HUES64 (cell line): ENCODE data around the gene PBX3.

Experiments
- H3K27ac ChIP-seq: 2 replicates; pipeline ENCODE4 v1.7.0; 2013; ENCODE audit warnings: low read depth, low read length, inconsistent platforms
- H3K27me3 ChIP-seq: 2 replicates; pipeline ENCODE4 v1.6.1; 2013; ENCODE audit warnings: mild to moderate bottlenecking, low read length; ENCODE audit not compliant: insufficient read depth
- H3K36me3 ChIP-seq: 2 replicates; pipeline ENCODE4 v1.6.1; 2013; ENCODE audit warnings: mild to moderate bottlenecking, low read length; ENCODE audit not compliant: insufficient read depth
- H3K4me1 ChIP-seq: 2 replicates; pipeline ENCODE4 v1.6.1; 2013; ENCODE audit warnings: mild to moderate bottlenecking, low read length, moderate library complexity; ENCODE audit not compliant: insufficient read depth
- H3K4me3 ChIP-seq: 2 replicates; pipeline ENCODE4 v1.5.1; 2013; ENCODE audit warnings: mild to moderate bottlenecking, low read length, moderate library complexity
- H3K9ac ChIP-seq: 2 replicates; pipeline ENCODE4 v1.6.1; 2013; ENCODE audit warnings: mild to moderate bottlenecking, low read depth, low read length
- H3K9me3 ChIP-seq: 2 replicates; pipeline ENCODE4 v1.6.1; 2013; ENCODE audit warnings: low read depth, low read length; ENCODE audit not compliant: insufficient read depth
- WGBS: fragments of 150-250, 120-280 bp; methylation state at CpG from one replicate; pipeline ENCODE4 v1.1.7; 2013; ENCODE audit warnings: missing lambda C conversion rate; 5-methylcytosine and 5-hydroxymethylcytosine counted together

The PBX3 gene

GRCh38 chr9:125989524-125990180 lies 242.5 kb downstream of the PBX3 start:
- Histone ChIP-seq H3K27me3 (no peaks in the 10 kb centered on the region), H3K9ac (no peak overlapping the region), H3K27ac (no peak overlapping the region), H3K4me1 (no peaks in the 10 kb centered on the region), H3K36me3 (no peaks in the 10 kb centered on the region), H3K4me3 (no peak overlapping the region), H3K9me3 (no peaks in the 10 kb centered on the region)
- 92% methylated on average over 12 of the region's 12 CpGs for WGBS

- Histone ChIP-seq H3K4me3 (no peak overlapping the region), H3K27ac (no peak overlapping the region), H3K4me1 (no peaks in the 10 kb centered on the region), H3K36me3 (no peaks in the 10 kb centered on the region), H3K27me3 (no peaks in the 10 kb centered on the region), H3K9ac (no peak overlapping the region), H3K9me3 (no peaks in the 10 kb centered on the region)
- 95% methylated on average over 16 of the region's 16 CpGs for WGBS
These were observed 243.1 kb downstream of the PBX3 start for GRCh38 chr9:125990186-125990792.

- Histone ChIP-seq H3K4me1 (no peaks in the 10 kb centered on the region), H3K4me3 (no peak overlapping the region), H3K27ac (no peak overlapping the region), H3K9ac (no peak overlapping the region), H3K9me3 (no peaks in the 10 kb centered on the region), H3K27me3 (no peaks in the 10 kb centered on the region), H3K36me3 (no peaks in the 10 kb centered on the region)
- 84% methylated on average over 12 of the region's 12 CpGs for WGBS
These were observed 243.6 kb downstream of the PBX3 start for GRCh38 chr9:125990793-125991220.

- Histone ChIP-seq H3K9ac (no peak overlapping the region), H3K9me3 (no peaks in the 10 kb centered on the region), H3K27me3 (no peaks in the 10 kb centered on the region), H3K4me3 (no peak overlapping the region), H3K36me3 (no peaks in the 10 kb centered on the region), H3K4me1 (no peaks in the 10 kb centered on the region), H3K27ac (no peak overlapping the region)
- 91% methylated on average over 11 of the region's 11 CpGs for WGBS
These were observed 244.8 kb downstream of the PBX3 start for GRCh38 chr9:125991886-125992529.

- Histone ChIP-seq H3K9ac (no peak overlapping the region), H3K4me3 (no peak overlapping the region), H3K36me3 (no peaks in the 10 kb centered on the region), H3K27me3 (no peaks in the 10 kb centered on the region), H3K4me1 (no peaks in the 10 kb centered on the region), H3K9me3 (no peaks in the 10 kb centered on the region), H3K27ac (no peak overlapping the region)
- WGBS: 87% methylated on average over 8 of the region's 8 CpGs
These were observed 245.4 kb downstream of the PBX3 start for GRCh38 chr9:125992557-125992956.

- WGBS: 94% methylated on average over 15 of the region's 15 CpGs
- H3K9ac ChIP-seq: no peak overlapping the region
- no peaks in the 10 kb centered on the region for H3K9me3 ChIP-seq
- no peak overlapping the region for H3K27ac ChIP-seq
- no peak overlapping the region for H3K4me3 ChIP-seq
- H3K4me1 ChIP-seq: no peaks in the 10 kb centered on the region
- H3K36me3 ChIP-seq: no peaks in the 10 kb centered on the region
- no peaks in the 10 kb centered on the region for H3K27me3 ChIP-seq
These were observed 246.3 kb downstream of the PBX3 start for GRCh38 chr9:125993466-125993865.

GRCh38 chr9:125994066-125994943 lies 247.1 kb downstream of the PBX3 start:
- 96% methylated on average over 19 of the region's 19 CpGs for WGBS
- H3K27me3 ChIP-seq: no peaks in the 10 kb centered on the region

GRCh38 chr9:125995006-125995405 lies 247.8 kb downstream of the PBX3 start:
- Histone ChIP-seq H3K27ac (no peak overlapping the region), H3K4me1 (no peaks in the 10 kb centered on the region), H3K27me3 (no peaks in the 10 kb centered on the region), H3K9ac (no peak overlapping the region), H3K36me3 (no peaks in the 10 kb centered on the region), H3K4me3 (no peak overlapping the region), H3K9me3 (no peaks in the 10 kb centered on the region)
- 94% methylated on average over 5 of the region's 5 CpGs for WGBS

More at GRCh38 chr9:125994066-125994943, 247.1 kb downstream of the PBX3 start:
- H3K9ac ChIP-seq: no peak overlapping the region
- H3K36me3 ChIP-seq: no peaks in the 10 kb centered on the region
- no peak overlapping the region for H3K27ac ChIP-seq
- H3K4me1 ChIP-seq: no peaks in the 10 kb centered on the region
- no peaks in the 10 kb centered on the region for H3K9me3 ChIP-seq
- H3K4me3 ChIP-seq: no peak overlapping the region

GRCh38 chr9:125995706-125996105 lies 248.5 kb downstream of the PBX3 start:
- no peaks in the 10 kb centered on the region for H3K9me3 ChIP-seq
- no peak overlapping the region for H3K27ac ChIP-seq
- no peaks in the 10 kb centered on the region for H3K36me3 ChIP-seq
- no peak overlapping the region for H3K9ac ChIP-seq
- no peaks in the 10 kb centered on the region for H3K27me3 ChIP-seq
- no peak overlapping the region for H3K4me3 ChIP-seq
- H3K4me1 ChIP-seq: no peaks in the 10 kb centered on the region
- 91% methylated on average over 10 of the region's 10 CpGs for WGBS

- H3K9ac ChIP-seq: no peak overlapping the region
- H3K4me1 ChIP-seq: no peaks in the 10 kb centered on the region
- H3K27me3 ChIP-seq: no peaks in the 10 kb centered on the region
- H3K9me3 ChIP-seq: no peaks in the 10 kb centered on the region
- no peaks in the 10 kb centered on the region for H3K36me3 ChIP-seq
- H3K4me3 ChIP-seq: no peak overlapping the region
- no peak overlapping the region for H3K27ac ChIP-seq
- WGBS: 96% methylated on average over 10 of the region's 10 CpGs
These were observed 249.6 kb downstream of the PBX3 start for GRCh38 chr9:125996791-125997190.
